H1 (cell line): ENCODE data around the gene EXOC1. TPM values are rescaled to one million over a fixed set of nuclear protein-coding genes. Genes with fewer than 3 reads are reported as not detected.
A peak's percentile ranks its signal among the peaks of the same experiment; 100 is the strongest.

Experiments used
- CTCF ChIA-PET: fragments of 300-600 bp; sonication (Branson Sonifier 250); formaldehyde crosslinking; loops from one replicate; lab custom pipeline; 2021; ENCODE audit not compliant: partially characterized antibody; lab: Charles Lee
- POLR2A ChIA-PET: fragments of 300-600 bp; sonication (Branson Sonifier 250); formaldehyde crosslinking; loops from one replicate; lab custom pipeline; 2021; ENCODE audit warnings: inconsistent platforms; ENCODE audit not compliant: partially characterized antibody; lab: Charles Lee
- DNase-seq, 2 experiments: peaks; one replicate each; pipeline versions ENCODE4 v3.0.0 to v3.0.0-alpha.2; 2010 to 2022; ENCODE audit warnings: low spot score in 2 of 2, low read depth in 1 of 2, mixed read lengths in 1 of 2
- FAIRE-seq: peaks from 2 replicates; lab custom pipeline; 2011; peaks lifted over from hg19 to GRCh38; lab: Jason Lieb, UNC
- H2AFZ ChIP-seq: 2 replicates; pipeline ENCODE4 v1.8.1; 2012; ENCODE audit warnings: low read length, inconsistent platforms
- H2AK5ac ChIP-seq: 2 replicates; pipeline ENCODE4 v1.6.1; 2013; ENCODE audit warnings: low read depth, low read length
- H2BK120ac ChIP-seq: replicated peaks from 2 replicates; pipeline ENCODE3; 2013; ENCODE audit warnings: low read depth, low read length, inconsistent platforms
- H2BK12ac ChIP-seq: 2 replicates; pipeline ENCODE4 v1.6.1; 2013; ENCODE audit warnings: low read depth, low read length
- H2BK15ac ChIP-seq: 2 replicates; pipeline ENCODE4 v1.6.1; 2013; ENCODE audit warnings: low read length
- H2BK20ac ChIP-seq: 2 replicates; pipeline ENCODE4 v1.6.1; 2013; ENCODE audit warnings: low read length
- H2BK5ac ChIP-seq: 2 replicates; pipeline ENCODE4 v1.6.1; 2013; ENCODE audit warnings: low read depth, low read length
- H3K14ac ChIP-seq: 2 replicates; pipeline ENCODE4 v1.6.1; 2013; ENCODE audit warnings: inconsistent platforms; ENCODE audit not compliant: insufficient read length
- H3K18ac ChIP-seq: 2 replicates; pipeline ENCODE4 v1.6.1; 2013; ENCODE audit warnings: low read length; ENCODE audit errors: extremely low read depth
- H3K23ac ChIP-seq: 2 replicates; pipeline ENCODE4 v1.6.1; 2013; ENCODE audit warnings: inconsistent platforms; ENCODE audit not compliant: insufficient read length
- H3K23me2 ChIP-seq: 2 replicates; pipeline ENCODE4 v1.6.1; 2013; ENCODE audit warnings: low read depth, low read length
- H3K27ac ChIP-seq: 2 replicates; pipeline ENCODE4 v1.6.1; 2011; ENCODE audit warnings: low read depth, low read length, inconsistent platforms
- H3K27me3 ChIP-seq, 4 experiments: replicated peaks in 1 of 4; 1 replicate in 1 of 4; 2 replicates in 3 of 4; pipeline versions ENCODE4 v1.6.1 to v1.8.1; 2011 to 2013; ENCODE audit warnings: low read length in 3 of 4, mild to moderate bottlenecking in 3 of 4, inconsistent platforms in 2 of 4, mixed read lengths in 2 of 4, moderate library complexity in 1 of 4; ENCODE audit not compliant: control insufficient read depth in 3 of 4, insufficient read depth in 3 of 4; ENCODE audit errors: extremely low read depth in 1 of 4
- H3K36me3 ChIP-seq, 4 experiments: 2 replicates each; pipeline versions ENCODE4 v1.6.1 to v1.8.1; 2011 to 2013; ENCODE audit warnings: mild to moderate bottlenecking in 4 of 4, low read length in 3 of 4, moderate library complexity in 2 of 4, control low read depth in 1 of 4, inconsistent platforms in 1 of 4; ENCODE audit not compliant: insufficient read depth in 4 of 4, control insufficient read depth in 2 of 4
- H3K4ac ChIP-seq: replicated peaks from 2 replicates; pipeline ENCODE3; 2013; ENCODE audit warnings: low read length, low read depth, mixed read lengths, inconsistent platforms; ENCODE audit not compliant: insufficient read length
- H3K4me1 ChIP-seq, 4 experiments: replicated peaks in 1 of 4; 1 replicate in 1 of 4; 2 replicates in 3 of 4; pipeline versions ENCODE4 v1.6.1 to v1.8.1; 2011 to 2013; ENCODE audit warnings: low read length in 3 of 4, inconsistent platforms in 2 of 4, mixed read lengths in 1 of 4; ENCODE audit not compliant: insufficient read depth in 4 of 4, control insufficient read depth in 3 of 4
- H3K4me2 ChIP-seq, 2 experiments: 2 replicates each; pipeline versions ENCODE4 v1.6.1 to v1.8.1; 2011 to 2013; ENCODE audit warnings: low read depth in 2 of 2, low read length in 2 of 2, control low read depth in 1 of 2, inconsistent platforms in 1 of 2, mild to moderate bottlenecking in 1 of 2; ENCODE audit not compliant: insufficient read depth in 1 of 2
- H3K4me3 ChIP-seq, 4 experiments: fragments of 200-600, 300-600 bp in 1 of 4; sonication (generic), shearing (Covaris generic), sonication (Bioruptor Twin) in 1 of 4; 2 replicates each; pipeline versions ENCODE4 v1.5.1 to v1.8.1; 2011 to 2016; ENCODE audit warnings: low read length in 4 of 4, low read depth in 3 of 4, control low read depth in 2 of 4, inconsistent platforms in 2 of 4, mild to moderate bottlenecking in 2 of 4, mixed read lengths in 1 of 4, moderate library complexity in 1 of 4; ENCODE audit not compliant: insufficient read depth in 2 of 4; ENCODE audit errors: extremely low read depth in 1 of 4
- H3K56ac ChIP-seq: replicated peaks from 2 replicates; pipeline ENCODE3; 2013; ENCODE audit warnings: low read depth, mild to moderate bottlenecking, mixed read lengths, low read length, inconsistent platforms; ENCODE audit not compliant: insufficient read length
- H3K79me1 ChIP-seq: 2 replicates; pipeline ENCODE4 v1.6.1; 2013; ENCODE audit warnings: low read depth, low read length, control low read depth
- H3K79me2 ChIP-seq, 2 experiments: 2 replicates each; pipeline versions ENCODE4 v1.6.1 to v1.8.1; 2012 to 2013; ENCODE audit warnings: low read length in 2 of 2, mild to moderate bottlenecking in 2 of 2, inconsistent platforms in 1 of 2; ENCODE audit not compliant: insufficient read depth in 2 of 2, control insufficient read depth in 1 of 2
- H3K9ac ChIP-seq, 4 experiments: replicated peaks in 1 of 4; 1 replicate in 1 of 4; 2 replicates in 3 of 4; pipeline versions ENCODE4 v1.6.1 to v1.8.1; 2011 to 2013; ENCODE audit warnings: low read depth in 3 of 4, low read length in 3 of 4, control low read depth in 2 of 4, mild to moderate bottlenecking in 2 of 4, moderate library complexity in 2 of 4, inconsistent platforms in 1 of 4; ENCODE audit errors: extremely low read depth in 1 of 4
- H3K9me3 ChIP-seq, 2 experiments: 2 replicates each; pipeline versions ENCODE4 v1.6.1 to v1.8.1; 2012 to 2013; ENCODE audit warnings: mild to moderate bottlenecking in 2 of 2, moderate library complexity in 2 of 2, control low read depth in 1 of 2, inconsistent platforms in 1 of 2, low read depth in 1 of 2, low read length in 1 of 2, mixed read lengths in 1 of 2; ENCODE audit not compliant: insufficient read depth in 2 of 2
- H4K20me1 ChIP-seq, 2 experiments: replicated peaks in 1 of 2; 2 replicates each; pipeline versions ENCODE3 to v1.8.1; 2011 to 2013; ENCODE audit warnings: inconsistent platforms in 2 of 2, low read length in 2 of 2, mild to moderate bottlenecking in 1 of 2; ENCODE audit not compliant: insufficient read depth in 2 of 2, control insufficient read depth in 1 of 2
- H4K5ac ChIP-seq: 2 replicates; pipeline ENCODE4 v1.6.1; 2013; ENCODE audit warnings: low read length, low read depth, mixed read lengths, inconsistent platforms; ENCODE audit not compliant: insufficient read length
- H4K8ac ChIP-seq: 2 replicates; pipeline ENCODE4 v1.8.0; 2013; ENCODE audit warnings: mild to moderate bottlenecking, moderate library complexity, low read length, inconsistent platforms; ENCODE audit not compliant: insufficient read depth; ENCODE audit errors: extremely low read depth
- H4K91ac ChIP-seq: replicated peaks from 2 replicates; pipeline ENCODE3; 2013; ENCODE audit warnings: low read length, mixed read lengths, inconsistent platforms; ENCODE audit not compliant: insufficient read length
- BRCA1 ChIP-seq: IDR thresholded peaks from 2 replicates; pipeline ENCODE4 v1.6.1; 2012; ENCODE audit warnings: low read depth, low read length, improper control_type of control experiment
- CREB1 ChIP-seq: IDR thresholded peaks from 2 replicates; pipeline ENCODE4 v1.6.1; 2012; ENCODE audit warnings: inconsistent platforms
- CTBP2 ChIP-seq: IDR thresholded peaks from 2 replicates; pipeline ENCODE4 v1.7.0; 2011; ENCODE audit warnings: borderline replicate concordance, mild to moderate bottlenecking, moderate library complexity, mixed read lengths, low read length; ENCODE audit not compliant: insufficient read depth, insufficient read length
- SRF ChIP-seq: IDR thresholded peaks from 2 replicates; pipeline ENCODE4 v1.6.1; 2011; ENCODE audit warnings: mild to moderate bottlenecking, low read depth, low read length, moderate library complexity
- WGBS, 2 experiments: shearing (Covaris generic) in 1 of 2; methylation state at CpG; one replicate each; pipeline versions ENCODE4 v1.1.6 to v1.1.7; 2013 to 2015; ENCODE audit warnings: low lambda C conversion rate in 2 of 2, mixed read lengths in 2 of 2, inconsistent platforms in 1 of 2, low coverage in 1 of 2, missing lambda C conversion rate in 1 of 2; ENCODE audit not compliant: insufficient replicate concordance in 2 of 2, insufficient coverage in 1 of 2, insufficient read length in 1 of 2; ENCODE audit errors: extremely low coverage in 1 of 2, missing lambda C conversion rate in 1 of 2; 5-methylcytosine and 5-hydroxymethylcytosine counted together
- long read RNA-seq, 2 experiments: library from RNA in 1 of 2; library from capped mRNA in 1 of 2; stranded (forward); transcript quantifications; one replicate each; pipeline ENCODE4 v2.0.0, GENCODE V29; 2021; ENCODE audit warnings: inconsistent platforms in 1 of 2
- polyA minus RNA-seq, 3 experiments: library from RNA; depleted of rRNA, polyadenylated mRNA; stranded (reverse); fragments of >200 nt; gene quantifications; 1 replicate in 2 of 3; 2 replicates in 1 of 3; pipeline ENCODE4 v1.2.3, GENCODE V29; 2011
- polyA plus RNA-seq, 7 experiments: library from polyadenylated mRNA; depleted of rRNA in 3 of 7; stranded (reverse) in 5 of 7; unstranded in 2 of 7; fragments of >200 nt in 5 of 7; fragments of 200-250 nt in 2 of 7; gene quantifications; 1 replicate in 5 of 7; 2 replicates in 1 of 7; 4 replicates in 1 of 7; pipeline versions ENCODE4 v1.2.1 to v1.2.3, GENCODE V29; 2011 to 2013; ENCODE audit warnings: missing spikeins in 2 of 7, mixed read lengths in 2 of 7
- total RNA-seq: library from RNA; stranded (reverse); fragmentation: NEBNext Ultra II Directional; extraction: Animal tissue kit (Norgen Biotek cat#: 25700); gene quantifications from 2 replicates; pipeline ENCODE4 v1.2.1, GENCODE V29; 2021

Gene EXOC1
- total RNA-seq (17.7 and 19.6 TPM in 2 replicates), polyA plus RNA-seq (2011; rRNA removed) (4.6 and 5.9 TPM in 2 replicates), polyA minus RNA-seq (2011; rRNA and poly(A)+ RNA removed) (14.0 and 22.7 TPM in 2 replicates)
- polyA plus RNA-seq (2011; cell fraction: cytosol; rRNA removed), result 10.4 TPM
- 6.5 TPM for polyA plus RNA-seq (2011; cell fraction: nucleus; rRNA removed)
- 13.0 to 22.6 TPM (median 14.3 TPM) in 4 replicates for polyA plus RNA-seq (2012, experiment 1 of 2)
- 0.92 TPM for polyA plus RNA-seq (2012, experiment 2 of 2)
- 15.3 TPM for polyA plus RNA-seq (2013, experiment 1 of 2)
- 15.6 TPM for polyA plus RNA-seq (2013, experiment 2 of 2)
- 9.2 TPM for polyA minus RNA-seq (2011; cell fraction: cytosol; rRNA and poly(A)+ RNA removed)
- 18.8 TPM for polyA minus RNA-seq (2011; cell fraction: nucleus; rRNA and poly(A)+ RNA removed)
- long read RNA-seq, experiment 1, partial matches to known transcripts, result 6 of 17 reads
- long read RNA-seq, experiment 1, other reads (novel, unspliced or antisense), result 6 of 17 reads
- long read RNA-seq, experiment 2, partial matches to known transcripts, result 3 of 7 reads
- long read RNA-seq, experiment 2, other reads (novel, unspliced or antisense), result 0 of 7 reads

GRCh38 chr4:55853484-55854046 is at the start of gene EXOC1:
Gene EXOC1 (plus strand): TSS chr4:55853648. CDS start chr4:55858324, 4,676 bp downstream.
- ChIA-PET POLR2A (interaction anchor here (0.5 to 2.1 kb wide), 5 partner anchors 10 to 326 kb away, joined by 3 to 8 read pairs (median 4); partner anchors contain the start of gene EXOC1L), CTCF (interaction anchor here (0.5 to 1.1 kb wide), 4 partner anchors 12 to 438 kb away, joined by 3 to 7 read pairs (median 3); no protein-coding TSS in a partner anchor)
- H4K8ac ChIP-seq, result peak within 1 kb of the TSS; percentile 86
- H3K36me3 ChIP-seq, result no peaks in the 10 kb centered on the region
- H4K20me1 ChIP-seq, result no peaks in the 10 kb centered on the region
- peak within 1 kb of the TSS; percentile 25 for H4K91ac ChIP-seq
- peaks cover 0 to 8% (median 4%) of the 10 kb centered on the region in 4 experiments; a peak in 3 of 7 replicates for H3K4me1 ChIP-seq
- peaks cover 2% of the 10 kb centered on the region; the same call in 1 of the 2 replicates for H3K23me2 ChIP-seq
- no peak within 1 kb of the TSS for H3K23ac ChIP-seq
- H2AK5ac ChIP-seq, result no peak within 1 kb of the TSS
- H3K4me3 ChIP-seq, result peak within 1 kb of the TSS; percentile 55 to 95 (median 86)
- H2BK120ac ChIP-seq, result no peak within 1 kb of the TSS
- H4K5ac ChIP-seq, result no peak within 1 kb of the TSS
- peak within 1 kb of the TSS; percentile 53; the same call in 1 of the 2 replicates for H3K18ac ChIP-seq
- no peak within 1 kb of the TSS for H2BK12ac ChIP-seq
- WGBS, 2 experiments, result 1% methylated on average over 26 of the region's 50 CpGs; no CpG with 5 or more reads in 1 of the 2 experiments
- H2BK15ac ChIP-seq, result no peak within 1 kb of the TSS
- H3K79me2 ChIP-seq, result peaks cover 0 to 10% of the 10 kb centered on the region in 2 experiments; a peak in 2 of 4 replicates
- peak within 1 kb of the TSS; percentile 64 to 87 for H3K4me2 ChIP-seq
- no peak within 1 kb of the TSS for H3K14ac ChIP-seq
- no peak within 1 kb of the TSS for H3K56ac ChIP-seq
- FAIRE-seq, result no peak
- H3K4ac ChIP-seq, result no peak within 1 kb of the TSS
- peak within 1 kb of the TSS; percentile 98; the same call in 1 of the 2 replicates for H2AFZ ChIP-seq
- no peaks in the 10 kb centered on the region for H3K9me3 ChIP-seq
- 0 out of 7 replicates have a peak, but pooled peaks cover 0 to 2% (median 0%) of the 10 kb centered on the region in 4 experiments for H3K27me3 ChIP-seq
- H3K27ac ChIP-seq, result no peak within 1 kb of the TSS
- H2BK20ac ChIP-seq, result no peak within 1 kb of the TSS
- no peaks in the 10 kb centered on the region for H3K79me1 ChIP-seq
- DNase-seq, result peak; percentile 87 to 99
- H3K9ac ChIP-seq, result peak within 1 kb of the TSS in 3 of 4 experiments; percentile 5 to 72 (median 70); a peak in 6 of 7 replicates
- H2BK5ac ChIP-seq, result peak within 1 kb of the TSS; percentile 50; the same call in 1 of the 2 replicates
- TF ChIP-seq CREB1, result peak; percentile 82
- no peak for TF ChIP-seq CTBP2
- TF ChIP-seq SRF, result peak; percentile 2; the same call in 1 of the 2 replicates
- TF ChIP-seq BRCA1, result no peak
